Gastroesophageal sphincter (tissue), 3 donors: Measurements from ENCODE around the gene SLC9A1.

Experiments used
- CTCF ChIP-seq, 4 experiments: fragments of 200-600 bp in 2 of 4; fragments of 450-650 bp in 2 of 4; sonication (generic) in 1 of 4; IDR thresholded peaks; one replicate each; pipeline ENCODE4 v1.5.1; 2017 to 2019; ENCODE audit warnings: antibody characterized with exemption in 4 of 4, mild to moderate bottlenecking in 2 of 4, moderate library complexity in 2 of 4
- POLR2A ChIP-seq, 2 donors: fragments of 450-650 bp; IDR thresholded peaks; one replicate each; pipeline ENCODE4 v1.6.1; 2017; ENCODE audit warnings: antibody characterized with exemption in 2 of 2, mild to moderate bottlenecking in 2 of 2, moderate library complexity in 1 of 2

- TF ChIP-seq CTCF (IDR thresholded peaks at IDR 0.05): no peak
- no peak for TF ChIP-seq POLR2A (IDR thresholded peaks at IDR 0.05)
Observed at GRCh38 chr1:27068922-27069321, 86.0 kb downstream of the SLC9A1 start.
